ENCODE measurements around the gene XCL1. TPM values are rescaled to one million over a fixed set of nuclear protein-coding genes. Genes with fewer than 3 reads are reported as not detected.
"Not testable (repeated sequence)": the region's sequence is repeated elsewhere in the genome, so short reads cannot be mapped to it uniquely, and the experiment has no call there.

The XCL1 gene
- total RNA-seq, 1 experiment from 2014 or later = not detected

DNA sequence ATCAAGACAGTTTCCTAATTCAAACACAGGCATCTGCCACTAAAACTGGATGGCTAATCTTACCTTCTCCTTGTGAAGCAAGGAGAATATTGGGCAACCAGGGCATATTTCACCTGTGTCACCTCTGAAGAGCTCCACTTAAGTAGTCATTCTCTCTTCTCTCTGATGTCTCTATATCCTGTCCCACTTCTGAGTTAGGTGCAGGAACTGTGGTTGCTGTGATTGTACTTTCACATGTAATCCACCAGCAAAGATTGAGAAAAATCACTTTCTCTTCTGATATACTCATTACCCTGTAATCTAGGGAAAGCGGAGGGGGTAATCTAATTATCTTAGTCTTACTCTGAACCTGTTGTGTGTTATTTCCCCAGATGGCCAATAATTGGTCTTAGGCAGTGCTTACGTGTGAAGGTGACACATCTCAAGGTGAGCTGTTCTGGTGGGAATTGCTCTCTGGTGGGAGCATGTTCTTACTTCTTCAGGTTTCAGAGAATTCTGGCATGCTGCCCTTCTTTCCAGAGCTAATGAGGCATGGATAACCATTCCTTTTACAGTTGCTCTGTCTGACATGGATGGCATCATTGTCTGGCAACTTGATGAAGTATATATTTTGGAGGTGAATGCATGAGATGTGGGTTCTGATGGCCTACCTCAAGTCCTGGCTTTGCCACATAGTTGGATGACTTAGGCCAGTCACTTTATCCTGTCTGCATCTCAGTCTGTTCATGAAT is 44.6 kb upstream of the XCL1 start:
- Histone ChIP-seq H3K79me2 (ENCODE audit: insufficient read depth, low read length) (no peaks in the 10 kb centered on the region), H3K4me2 (ENCODE audit: low read length) (no peak overlapping the region), H3K36me3 (ENCODE audit: control insufficient read depth in 1 of 2, insufficient read depth in 2 of 2, low read length in 2 of 2) (no peaks in the 10 kb centered on the region), H3K9me2 (ENCODE audit: insufficient read depth) (no peaks in the 10 kb centered on the region), H3K4me3 (replicated peaks in 1 of 2; ENCODE audit: low read depth in 1 of 2, low read length in 2 of 2) (no peak overlapping the region), H2AFZ (ENCODE audit: low read depth, low read length, poor library complexity, severe bottlenecking) (no peak overlapping the region), H3K4me1 (ENCODE audit: control insufficient read depth in 1 of 2, insufficient read depth in 2 of 2, low read length in 2 of 2) (no peaks in the 10 kb centered on the region), H3K9me3 (ENCODE audit: control insufficient read depth in 1 of 2, insufficient read depth in 1 of 2, low read depth in 1 of 2, low read length in 2 of 2) (no peaks in the 10 kb centered on the region), H3K27ac (ENCODE audit: low read depth, low read length) (no peak overlapping the region), H3K9ac (ENCODE audit: low read length) (no peak overlapping the region), H4K20me1 (ENCODE audit: insufficient read depth) (no peaks in the 10 kb centered on the region), H3K27me3 (ENCODE audit: insufficient read depth, low read length) (no peaks in the 10 kb centered on the region)
- ChIA-PET RAD21 (ENCODE audit: low non-redundant PET in 1 of 2, low total read pairs in 2 of 2, uncharacterized antibody in 2 of 2, unreplicated experiment in 2 of 2) (no interaction called here), POLR2A (no interaction called here), CTCF (interaction anchor here (1.1 kb wide), 1 partner anchor 189 kb away, joined by 3 read pairs; no protein-coding TSS in a partner anchor)
- no peak for ATAC-seq
- TF ChIP-seq CEBPB (IDR thresholded peaks at IDR 0.05; ENCODE audit: low read depth) (no peak), JUND (IDR thresholded peaks at IDR 0.05) (no peak), ELF1 (IDR thresholded peaks at IDR 0.05; ENCODE audit: borderline replicate concordance, low read depth) (no peak), CBX3 (IDR thresholded peaks at IDR 0.05; ENCODE audit: low read depth) (no peak), SIN3A (IDR thresholded peaks at IDR 0.05; ENCODE audit: low read depth) (no peak), ZFX (IDR thresholded peaks at IDR 0.05) (no peak), RAD21 (IDR thresholded peaks at IDR 0.05; ENCODE audit: low read depth) (no peak), ZNF274 (IDR thresholded peaks at IDR 0.05; ENCODE audit: low read depth, low read length) (no peak), TCF7L2 (IDR thresholded peaks at IDR 0.05; ENCODE audit: borderline replicate concordance, extremely low read depth, insufficient read depth, insufficient read length) (no peak)
- BruUV-seq (replicated peaks) = no TSS peak
- DNase-seq (ENCODE audit: low read depth, low spot score) = no peak
- intact Hi-C loops (cut with micrococcal nuclease) = no loop called here

DNA sequence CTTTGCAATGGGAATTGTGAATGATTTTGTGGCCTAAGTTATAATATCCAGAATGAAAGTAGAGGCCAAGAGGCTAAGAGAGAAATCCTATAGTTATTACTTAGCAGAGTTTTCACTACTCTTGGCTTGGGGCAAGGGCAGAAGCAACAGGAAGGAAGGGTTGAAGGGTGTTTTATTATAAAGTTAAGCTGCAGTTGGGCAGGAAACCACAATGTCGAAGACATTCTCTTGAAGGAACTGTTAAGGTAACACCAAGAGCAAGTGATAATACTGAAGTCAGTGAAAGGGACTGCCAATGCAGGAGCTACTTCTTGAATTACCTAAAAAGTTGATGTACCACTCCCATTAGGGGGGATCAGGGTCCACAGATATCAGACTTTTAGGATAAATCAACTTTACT is 40.9 kb upstream of the XCL1 start:
- no peaks in the 10 kb centered on the region for H3K9me2 ChIP-seq (ENCODE audit: insufficient read depth)
- intact Hi-C loops (cut with micrococcal nuclease) = no loop called here
- H3K9ac ChIP-seq (ENCODE audit: low read length) = no peak overlapping the region
- H3K4me2 ChIP-seq (ENCODE audit: low read length) = no peak overlapping the region
- H3K27ac ChIP-seq (ENCODE audit: low read depth, low read length) = no peak overlapping the region
- no peaks in the 10 kb centered on the region for H3K36me3 ChIP-seq (ENCODE audit: control insufficient read depth in 1 of 2, insufficient read depth in 2 of 2, low read length in 2 of 2)
- H2AFZ ChIP-seq (ENCODE audit: low read depth, low read length, poor library complexity, severe bottlenecking) = no peak overlapping the region
- ATAC-seq (no peak), DNase-seq (ENCODE audit: low read depth, low spot score) (no peak)
- ChIA-PET RAD21 (ENCODE audit: low non-redundant PET in 1 of 2, low total read pairs in 2 of 2, uncharacterized antibody in 2 of 2, unreplicated experiment in 2 of 2) (no interaction called here), POLR2A (no interaction called here), CTCF (no interaction called here)
- no TSS peak for BruUV-seq (replicated peaks)
- H3K4me1 ChIP-seq (ENCODE audit: control insufficient read depth in 1 of 2, insufficient read depth in 2 of 2, low read length in 2 of 2) = no peaks in the 10 kb centered on the region
- no peak overlapping the region for H3K4me3 ChIP-seq (replicated peaks in 1 of 2; ENCODE audit: low read depth in 1 of 2, low read length in 2 of 2)
- no peaks in the 10 kb centered on the region for H4K20me1 ChIP-seq (ENCODE audit: insufficient read depth)
- H3K27me3 ChIP-seq (ENCODE audit: insufficient read depth, low read length) = no peaks in the 10 kb centered on the region
- H3K79me2 ChIP-seq (ENCODE audit: insufficient read depth, low read length) = no peaks in the 10 kb centered on the region
- no peak for TF ChIP-seq SRF (IDR thresholded peaks at IDR 0.05; ENCODE audit: low read depth)
- no peaks in the 10 kb centered on the region for H3K9me3 ChIP-seq (ENCODE audit: control insufficient read depth in 1 of 2, insufficient read depth in 1 of 2, low read depth in 1 of 2, low read length in 2 of 2)

DNA sequence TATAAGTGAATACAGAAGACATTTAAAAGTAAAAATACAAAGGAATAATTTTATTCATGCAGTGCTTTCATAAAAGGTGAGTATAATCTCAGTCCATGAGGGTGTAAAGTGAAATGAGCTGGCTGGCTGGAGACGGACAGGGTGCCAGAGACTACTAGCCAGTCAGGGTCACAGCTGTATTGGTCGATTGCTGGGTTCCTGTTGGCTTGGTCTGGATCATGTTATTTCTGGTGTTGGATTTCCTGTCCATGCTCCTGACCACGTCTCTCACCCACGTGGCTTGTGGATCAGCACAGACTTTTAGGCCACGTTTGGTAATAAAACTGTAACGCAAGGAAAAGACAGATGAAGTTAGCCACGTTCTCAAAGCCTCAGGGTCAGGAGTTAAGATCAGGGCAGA is 35.6 kb upstream of the XCL1 start:
- ATAC-seq; H3K27ac ChIP-seq (ENCODE audit: low read depth, low read length); H3K79me2 ChIP-seq (ENCODE audit: insufficient read depth, low read length); H4K20me1 ChIP-seq (ENCODE audit: insufficient read depth); CTCF ChIA-PET; POLR2A ChIA-PET; intact Hi-C loops (cut with micrococcal nuclease); H3K4me2 ChIP-seq (ENCODE audit: low read length); H3K4me1 ChIP-seq (ENCODE audit: control insufficient read depth in 1 of 2, insufficient read depth in 2 of 2, low read length in 2 of 2); H2AFZ ChIP-seq (ENCODE audit: low read depth, low read length, poor library complexity, severe bottlenecking); H3K9ac ChIP-seq (ENCODE audit: low read length); H3K27me3 ChIP-seq (ENCODE audit: insufficient read depth, low read length); BruUV-seq (replicated peaks); H3K36me3 ChIP-seq (ENCODE audit: control insufficient read depth in 1 of 2, insufficient read depth in 2 of 2, low read length in 2 of 2); H3K9me3 ChIP-seq (ENCODE audit: control insufficient read depth in 1 of 2, insufficient read depth in 1 of 2, low read depth in 1 of 2, low read length in 2 of 2); H3K4me3 ChIP-seq (replicated peaks in 1 of 2; ENCODE audit: low read depth in 1 of 2, low read length in 2 of 2); DNase-seq (ENCODE audit: low read depth, low spot score); H3K9me2 ChIP-seq (ENCODE audit: insufficient read depth); RAD21 ChIA-PET (ENCODE audit: low non-redundant PET in 1 of 2, low total read pairs in 2 of 2, uncharacterized antibody in 2 of 2, unreplicated experiment in 2 of 2): not testable (repeated sequence)

DNA sequence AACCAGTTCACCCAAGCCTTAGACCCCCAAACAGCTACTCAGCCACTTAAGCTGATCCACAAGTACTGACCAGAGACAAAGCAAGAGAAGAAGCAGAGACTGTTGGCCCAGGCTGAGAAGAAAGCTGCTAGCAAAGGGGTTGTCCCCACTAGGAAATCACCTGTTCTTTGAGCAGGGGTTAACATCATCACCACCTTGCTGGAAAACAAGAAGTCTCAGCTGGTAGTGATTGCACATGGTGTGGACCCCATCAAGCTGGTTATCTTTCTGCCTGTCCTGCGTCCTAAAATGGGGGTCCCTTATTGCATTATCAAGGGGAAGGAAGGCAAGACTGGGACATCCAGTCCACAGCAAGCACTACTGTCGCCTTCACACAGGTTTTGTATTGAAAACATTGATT is 33.4 kb upstream of the XCL1 start:
- POLR2A ChIA-PET; H3K4me2 ChIP-seq (ENCODE audit: low read length); H3K79me2 ChIP-seq (ENCODE audit: insufficient read depth, low read length); H3K4me3 ChIP-seq (replicated peaks in 1 of 2; ENCODE audit: low read depth in 1 of 2, low read length in 2 of 2); H3K27ac ChIP-seq (ENCODE audit: low read depth, low read length); DNase-seq (ENCODE audit: low read depth, low spot score); H3K9ac ChIP-seq (ENCODE audit: low read length); H3K9me3 ChIP-seq (ENCODE audit: control insufficient read depth in 1 of 2, insufficient read depth in 1 of 2, low read depth in 1 of 2, low read length in 2 of 2); intact Hi-C loops (cut with micrococcal nuclease); H2AFZ ChIP-seq (ENCODE audit: low read depth, low read length, poor library complexity, severe bottlenecking); H4K20me1 ChIP-seq (ENCODE audit: insufficient read depth); H3K27me3 ChIP-seq (ENCODE audit: insufficient read depth, low read length); CTCF ChIA-PET; H3K36me3 ChIP-seq (ENCODE audit: control insufficient read depth in 1 of 2, insufficient read depth in 2 of 2, low read length in 2 of 2); H3K4me1 ChIP-seq (ENCODE audit: control insufficient read depth in 1 of 2, insufficient read depth in 2 of 2, low read length in 2 of 2); RAD21 ChIA-PET (ENCODE audit: low non-redundant PET in 1 of 2, low total read pairs in 2 of 2, uncharacterized antibody in 2 of 2, unreplicated experiment in 2 of 2); ATAC-seq; H3K9me2 ChIP-seq (ENCODE audit: insufficient read depth); BruUV-seq (replicated peaks): not testable (repeated sequence)
